Caco-2 (cell line): ENCODE data around the gene NEGR1. TPM values are rescaled to one million over a fixed set of nuclear protein-coding genes. Genes with fewer than 3 reads are reported as not detected.

Experiments
- BruUV-seq: library from RNA; stranded (reverse); fragments of 400-500 nt; replicated peaks from 2 replicates; lab custom pipeline; 2021; lab: Mats Ljungman, UMichigan
- CTCF ChIA-PET: fragments of 300-600 bp; sonication (Branson Sonifier 250); formaldehyde crosslinking; loops from one replicate; lab custom pipeline; 2022; ENCODE audit warnings: antibody characterized with exemption; lab: Charles Lee
- POLR2A ChIA-PET: fragments of 300-600 bp; sonication (Branson Sonifier 250); formaldehyde crosslinking; loops from one replicate; lab custom pipeline; 2022; ENCODE audit warnings: antibody characterized with exemption; lab: Charles Lee
- DNase-seq, 2 experiments: peaks; one replicate each; pipeline versions ENCODE4 v3.0.0 to v3.0.0-alpha.2; 2020 to 2022
- H3K27me3 ChIP-seq: replicated peaks from 2 replicates; pipeline ENCODE4 v1.6.0; 2011; ENCODE audit warnings: low read length; ENCODE audit not compliant: control insufficient read depth, insufficient read depth
- H3K36me3 ChIP-seq: 2 replicates; pipeline ENCODE4 v1.5.1; 2011; ENCODE audit warnings: low read length; ENCODE audit not compliant: control insufficient read depth, insufficient read depth
- H3K4me1 ChIP-seq: fragments of 250-450 bp; sonication (Bioruptor Pico); 2 replicates; pipeline ENCODE4 v1.5.1; 2020; ENCODE audit warnings: mild to moderate bottlenecking
- H3K4me3 ChIP-seq: 2 replicates; pipeline ENCODE4 v1.5.1; 2011; ENCODE audit warnings: low read depth, mild to moderate bottlenecking, control low read depth, low read length
- H3K9me3 ChIP-seq: fragments of 250-450 bp; sonication (Bioruptor Pico); 2 replicates; pipeline ENCODE4 v1.5.1; 2020; ENCODE audit warnings: mild to moderate bottlenecking, moderate library complexity
- H3K27ac Mint-ChIP-seq: one replicate; pipeline ENCODE4 v1.8.0; 2022; ENCODE audit warnings: mixed read lengths; ENCODE audit not compliant: unreplicated experiment
- H3K27me3 Mint-ChIP-seq: one replicate; pipeline ENCODE4 v1.8.0; 2022; ENCODE audit warnings: mixed read lengths; ENCODE audit not compliant: insufficient read depth, unreplicated experiment
- H3K36me3 Mint-ChIP-seq: one replicate; pipeline ENCODE4 v1.8.0; 2022; ENCODE audit warnings: mild to moderate bottlenecking, mixed read lengths; ENCODE audit not compliant: insufficient read depth, unreplicated experiment
- H3K4me1 Mint-ChIP-seq: one replicate; pipeline ENCODE4 v1.8.0; 2022; ENCODE audit warnings: low read depth, mixed read lengths; ENCODE audit not compliant: unreplicated experiment
- H3K4me3 Mint-ChIP-seq: one replicate; pipeline ENCODE4 v1.8.0; 2022; ENCODE audit warnings: mild to moderate bottlenecking, moderate library complexity, mixed read lengths; ENCODE audit not compliant: unreplicated experiment
- H3K9me3 Mint-ChIP-seq: one replicate; pipeline ENCODE4 v1.8.0; 2022; ENCODE audit warnings: mixed read lengths; ENCODE audit not compliant: unreplicated experiment
- CTCF ChIP-seq, 2 experiments: fragments of 200-600 bp in 1 of 2; IDR thresholded peaks; 1 replicate in 1 of 2; 2 replicates in 1 of 2; pipeline versions ENCODE4 v1.5.1 to v1.8.0; 2011 to 2022; ENCODE audit warnings: antibody characterized with exemption in 1 of 2, control low read depth in 1 of 2, inconsistent platforms in 1 of 2, low read depth in 1 of 2, low read length in 1 of 2, mild to moderate bottlenecking in 1 of 2, moderate library complexity in 1 of 2; ENCODE audit not compliant: insufficient read depth in 1 of 2, severe bottlenecking in 1 of 2, unreplicated experiment in 1 of 2
- intact Hi-C: fragments of 100-400 bp; cut with micrococcal nuclease; formaldehyde crosslinking; loops from one replicate; pipeline ENCODE4 v1.10.0; 2022; ENCODE audit not compliant: unreplicated experiment
- total RNA-seq: library from RNA; stranded (reverse); gene quantifications from 2 replicates; pipeline ENCODE4 v1.2.3, GENCODE V29; 2022

NEGR1 gene
- total RNA-seq, 1 experiment from 2014 or later, result not detected

GRCh38 chr1:71828431-71829012, 453.8 kb downstream of the NEGR1 start:
- DNase-seq, result no peak
- Histone ChIP-seq H3K4me3 (no peak overlapping the region), H3K4me1 (no peaks in the 10 kb centered on the region), H3K27me3 (no peaks in the 10 kb centered on the region), H3K36me3 (no peaks in the 10 kb centered on the region), H3K9me3 (no peaks in the 10 kb centered on the region)
- intact Hi-C loops, result no loop called here
- Mint-ChIP-seq H3K4me1 (no peaks in the 10 kb centered on the region), H3K36me3 (no peaks in the 10 kb centered on the region), H3K27ac (no peak overlapping the region), H3K9me3 (no peaks in the 10 kb centered on the region), H3K27me3 (peaks cover 2% of the 10 kb centered on the region), H3K4me3 (no peak overlapping the region)
- BruUV-seq, result no TSS peak
- TF ChIP-seq CTCF (IDR thresholded peaks at IDR 0.05; ENCODE audit: insufficient read depth in 1 of 2, low read depth in 1 of 2, low read length in 1 of 2, severe bottlenecking in 1 of 2, unreplicated experiment in 1 of 2), result no peak
- ChIA-PET CTCF (no interaction called here), POLR2A (no interaction called here)

- Histone ChIP-seq H3K9me3 (no peaks in the 10 kb centered on the region), H3K4me1 (no peaks in the 10 kb centered on the region), H3K4me3 (no peak overlapping the region), H3K36me3 (no peaks in the 10 kb centered on the region), H3K27me3 (no peaks in the 10 kb centered on the region)
- Mint-ChIP-seq H3K36me3 (no peaks in the 10 kb centered on the region), H3K4me1 (no peaks in the 10 kb centered on the region), H3K27ac (no peak overlapping the region), H3K9me3 (no peaks in the 10 kb centered on the region), H3K27me3 (peaks cover 2% of the 10 kb centered on the region), H3K4me3 (no peak overlapping the region)
- DNase-seq, result no peak
- TF ChIP-seq CTCF (IDR thresholded peaks at IDR 0.05; ENCODE audit: insufficient read depth in 1 of 2, low read depth in 1 of 2, low read length in 1 of 2, severe bottlenecking in 1 of 2, unreplicated experiment in 1 of 2), result no peak
- intact Hi-C loops, result no loop called here
- ChIA-PET CTCF (no interaction called here), POLR2A (no interaction called here)
- no TSS peak for BruUV-seq
Measured at GRCh38 chr1:71823708-71824305, 458.5 kb downstream of the NEGR1 start.

DNA sequence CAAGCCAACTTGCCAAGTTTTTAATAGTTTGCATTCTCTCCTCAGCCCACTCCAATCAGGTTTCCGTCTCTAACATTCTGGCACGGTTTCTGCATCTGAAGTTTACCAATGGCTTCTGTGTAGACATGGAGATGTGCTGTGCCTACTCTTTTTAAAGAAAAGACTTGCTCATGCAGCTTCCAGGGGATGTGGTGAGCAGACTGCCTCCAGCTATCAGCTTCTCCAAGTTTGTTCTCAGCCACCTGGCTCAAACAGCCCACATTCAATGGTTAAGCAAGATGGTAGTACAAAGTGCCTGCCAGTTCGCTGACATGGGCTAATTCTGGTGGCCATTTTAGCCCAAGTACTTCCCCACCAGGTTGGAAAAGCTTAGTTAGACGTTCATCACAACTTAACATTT, 465.3 kb downstream of the NEGR1 start:
- H3K27ac Mint-ChIP-seq, result no peak overlapping the region
- no peak for TF ChIP-seq CTCF (IDR thresholded peaks at IDR 0.05; ENCODE audit: insufficient read depth in 1 of 2, low read depth in 1 of 2, low read length in 1 of 2, severe bottlenecking in 1 of 2, unreplicated experiment in 1 of 2)

More for the DNA sequence above, 465.3 kb downstream of the NEGR1 start:
- no TSS peak for BruUV-seq
- H3K36me3 Mint-ChIP-seq, result no peaks in the 10 kb centered on the region
- intact Hi-C loops, result no loop called here
- no peaks in the 10 kb centered on the region for H3K4me1 Mint-ChIP-seq
- ChIA-PET CTCF (interaction anchor here (0.6 kb wide), 1 partner anchor 221 kb away, joined by 7 read pairs; no protein-coding TSS in a partner anchor), POLR2A (no interaction called here)
- Histone ChIP-seq H3K4me3 (no peak overlapping the region), H3K27me3 (no peaks in the 10 kb centered on the region), H3K36me3 (no peaks in the 10 kb centered on the region), H3K9me3 (no peaks in the 10 kb centered on the region), H3K4me1 (no peaks in the 10 kb centered on the region)
- H3K4me3 Mint-ChIP-seq, result no peak overlapping the region
- DNase-seq, result no peak
- no peaks in the 10 kb centered on the region for H3K27me3 Mint-ChIP-seq
- H3K9me3 Mint-ChIP-seq, result no peaks in the 10 kb centered on the region
